K562 (cell line): ENCODE measurements around the gene SERPIND1.

ENCODE experiments used
- CAMTA2 ChIP-seq: fragments of 250-450 bp; sonication (Bioruptor Pico); conservative IDR thresholded peaks from 2 replicates; pipeline ENCODE4 v1.5.1; 2022
- ETV6 ChIP-seq, 3 experiments: fragments of 150-350 bp in 1 of 3; sonication (generic) in 1 of 3; formaldehyde crosslinking in 1 of 3; IDR thresholded peaks; 2 replicates each; pipeline versions ENCODE4 v1.6.1 to v1.8.0; 2014 to 2022; ENCODE audit warnings: borderline replicate concordance in 2 of 3, low read depth in 2 of 3, antibody characterized with exemption in 1 of 3, low read length in 1 of 3, mild to moderate bottlenecking in 1 of 3, missing genetic modification reagents in 1 of 3
- HCFC1 ChIP-seq: IDR thresholded peaks from 2 replicates; pipeline ENCODE4 v1.6.1; 2012; ENCODE audit warnings: low read depth, low read length, improper control_type of control experiment
- NR2C1 ChIP-seq, 2 experiments: fragments of 450-650 bp; IDR thresholded peaks; 2 replicates each; pipeline ENCODE4 v1.6.1; 2017; ENCODE audit warnings: mild to moderate bottlenecking in 2 of 2, antibody characterized with exemption in 1 of 2, inconsistent platforms in 1 of 2, missing compliant biosample characterization in 1 of 2, missing genetic modification characterization in 1 of 2
- POLR2A ChIP-seq: fragments of 450-650 bp; conservative IDR thresholded peaks from 2 replicates; pipeline ENCODE4 v1.6.1; 2016
- SMAD1 ChIP-seq: fragments of 150-350 bp; IDR thresholded peaks from 2 replicates; pipeline ENCODE4 v1.6.1; 2014; ENCODE audit warnings: low read length, low read depth; ENCODE audit not compliant: partially characterized antibody
- ZNF274 ChIP-seq: IDR thresholded peaks from 2 replicates; pipeline ENCODE4 v1.6.1; 2011; ENCODE audit warnings: low read depth, mild to moderate bottlenecking, low read length, moderate library complexity, borderline replicate concordance
- ZNF384 ChIP-seq: IDR thresholded peaks from 2 replicates; pipeline ENCODE4 v1.6.1; 2012; ENCODE audit warnings: low read depth, low read length, improper control_type of control experiment
- TF ChIP-seq, protein P1 (sequence below): fragments of 200-600 bp; sonication (generic); IDR thresholded peaks from one replicate; pipeline ENCODE4 v1.6.1; 2012; ENCODE audit warnings: mild to moderate bottlenecking, low read depth, low read length, inconsistent platforms
- TF ChIP-seq, protein P2 (sequence below), 2 experiments: IDR thresholded peaks; 2 replicates each; pipeline ENCODE4 v1.6.1; 2011; ENCODE audit warnings: borderline replicate concordance in 1 of 2, control low read depth in 1 of 2, low read depth in 1 of 2, low read length in 1 of 2, mild to moderate bottlenecking in 1 of 2, mixed read lengths in 1 of 2, moderate library complexity in 1 of 2; ENCODE audit not compliant: insufficient read depth in 1 of 2, insufficient read length in 1 of 2, poor library complexity in 1 of 2, severe bottlenecking in 1 of 2; ENCODE audit errors: extremely low read depth in 1 of 2
- TF ChIP-seq, protein P3 (sequence below): sonication (generic); IDR thresholded peaks from 2 replicates; pipeline ENCODE4 v1.6.1; 2016
- TF ChIP-seq, protein P4 (sequence below), 3 experiments: IDR thresholded peaks in 2 of 3; conservative IDR thresholded peaks in 1 of 3; 2 replicates each; pipeline ENCODE4 v1.5.1; 2011 to 2012; ENCODE audit warnings: low read length in 3 of 3, mild to moderate bottlenecking in 3 of 3, control low read depth in 2 of 3, improper control_type of control experiment in 1 of 3, inconsistent platforms in 1 of 3, low read depth in 1 of 3, mixed read lengths in 1 of 3, moderate library complexity in 1 of 3; ENCODE audit not compliant: insufficient read depth in 2 of 3
- TF ChIP-seq, protein P5 (sequence below): sonication (generic); formaldehyde crosslinking; IDR thresholded peaks from 2 replicates; pipeline ENCODE4 v1.8.0; 2022; ENCODE audit warnings: mild to moderate bottlenecking, missing genetic modification reagents

DNA sequence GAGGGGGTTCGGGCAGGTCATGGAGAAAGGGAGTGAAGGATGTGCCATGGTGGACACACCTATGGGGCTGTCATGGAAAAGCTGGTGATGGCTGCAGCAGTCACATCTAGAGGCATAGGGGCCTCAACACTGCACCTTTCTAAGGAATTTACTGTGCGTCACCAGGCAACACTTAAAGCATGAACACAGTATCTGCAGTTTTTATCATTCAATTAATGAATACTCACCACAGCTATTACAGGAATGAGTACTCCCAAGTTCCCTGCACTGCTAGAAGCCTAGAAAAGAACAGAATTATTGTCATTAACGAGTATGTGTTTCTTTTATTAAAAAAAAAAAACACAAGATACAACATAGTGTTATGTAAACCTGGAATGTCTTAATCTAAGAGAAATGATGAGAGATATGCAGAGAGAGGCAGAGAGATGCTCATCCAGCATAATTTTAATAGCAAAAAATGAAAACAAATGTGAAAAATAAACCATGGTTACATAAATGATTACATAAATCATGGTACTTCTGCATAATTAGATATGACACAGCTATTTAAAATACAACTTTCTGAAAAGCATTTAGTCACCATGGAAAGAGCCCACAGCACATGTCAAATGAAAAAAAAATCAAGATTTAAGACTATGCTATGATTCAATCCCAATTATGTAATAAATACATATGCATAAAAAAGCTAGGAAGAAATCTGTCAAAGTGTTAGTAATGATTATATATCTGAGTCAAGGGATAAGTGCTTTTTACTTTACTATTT is 19.2 kb downstream of the SERPIND1 start:
- TF ChIP-seq ZNF274 (no peak), POLR2A (no peak), CAMTA2 (CRISPR knock-in tag) (no peak), ZNF384 (no peak), HCFC1 (no peak), NR2C1 (IDR thresholded peaks at IDR 0.05) (no peak), NR2C1 (tag; IDR thresholded peaks at IDR 0.05) (no peak), SMAD1 (no peak), ETV6 (IDR thresholded peaks at IDR 0.05; ENCODE audit: borderline replicate concordance in 1 of 2, low read depth in 2 of 2, low read length in 1 of 2) (no peak), ETV6 (CRISPR knock-in tag; IDR thresholded peaks at IDR 0.05; ENCODE audit: borderline replicate concordance) (no peak)
- TF ChIP-seq, protein P1, sequence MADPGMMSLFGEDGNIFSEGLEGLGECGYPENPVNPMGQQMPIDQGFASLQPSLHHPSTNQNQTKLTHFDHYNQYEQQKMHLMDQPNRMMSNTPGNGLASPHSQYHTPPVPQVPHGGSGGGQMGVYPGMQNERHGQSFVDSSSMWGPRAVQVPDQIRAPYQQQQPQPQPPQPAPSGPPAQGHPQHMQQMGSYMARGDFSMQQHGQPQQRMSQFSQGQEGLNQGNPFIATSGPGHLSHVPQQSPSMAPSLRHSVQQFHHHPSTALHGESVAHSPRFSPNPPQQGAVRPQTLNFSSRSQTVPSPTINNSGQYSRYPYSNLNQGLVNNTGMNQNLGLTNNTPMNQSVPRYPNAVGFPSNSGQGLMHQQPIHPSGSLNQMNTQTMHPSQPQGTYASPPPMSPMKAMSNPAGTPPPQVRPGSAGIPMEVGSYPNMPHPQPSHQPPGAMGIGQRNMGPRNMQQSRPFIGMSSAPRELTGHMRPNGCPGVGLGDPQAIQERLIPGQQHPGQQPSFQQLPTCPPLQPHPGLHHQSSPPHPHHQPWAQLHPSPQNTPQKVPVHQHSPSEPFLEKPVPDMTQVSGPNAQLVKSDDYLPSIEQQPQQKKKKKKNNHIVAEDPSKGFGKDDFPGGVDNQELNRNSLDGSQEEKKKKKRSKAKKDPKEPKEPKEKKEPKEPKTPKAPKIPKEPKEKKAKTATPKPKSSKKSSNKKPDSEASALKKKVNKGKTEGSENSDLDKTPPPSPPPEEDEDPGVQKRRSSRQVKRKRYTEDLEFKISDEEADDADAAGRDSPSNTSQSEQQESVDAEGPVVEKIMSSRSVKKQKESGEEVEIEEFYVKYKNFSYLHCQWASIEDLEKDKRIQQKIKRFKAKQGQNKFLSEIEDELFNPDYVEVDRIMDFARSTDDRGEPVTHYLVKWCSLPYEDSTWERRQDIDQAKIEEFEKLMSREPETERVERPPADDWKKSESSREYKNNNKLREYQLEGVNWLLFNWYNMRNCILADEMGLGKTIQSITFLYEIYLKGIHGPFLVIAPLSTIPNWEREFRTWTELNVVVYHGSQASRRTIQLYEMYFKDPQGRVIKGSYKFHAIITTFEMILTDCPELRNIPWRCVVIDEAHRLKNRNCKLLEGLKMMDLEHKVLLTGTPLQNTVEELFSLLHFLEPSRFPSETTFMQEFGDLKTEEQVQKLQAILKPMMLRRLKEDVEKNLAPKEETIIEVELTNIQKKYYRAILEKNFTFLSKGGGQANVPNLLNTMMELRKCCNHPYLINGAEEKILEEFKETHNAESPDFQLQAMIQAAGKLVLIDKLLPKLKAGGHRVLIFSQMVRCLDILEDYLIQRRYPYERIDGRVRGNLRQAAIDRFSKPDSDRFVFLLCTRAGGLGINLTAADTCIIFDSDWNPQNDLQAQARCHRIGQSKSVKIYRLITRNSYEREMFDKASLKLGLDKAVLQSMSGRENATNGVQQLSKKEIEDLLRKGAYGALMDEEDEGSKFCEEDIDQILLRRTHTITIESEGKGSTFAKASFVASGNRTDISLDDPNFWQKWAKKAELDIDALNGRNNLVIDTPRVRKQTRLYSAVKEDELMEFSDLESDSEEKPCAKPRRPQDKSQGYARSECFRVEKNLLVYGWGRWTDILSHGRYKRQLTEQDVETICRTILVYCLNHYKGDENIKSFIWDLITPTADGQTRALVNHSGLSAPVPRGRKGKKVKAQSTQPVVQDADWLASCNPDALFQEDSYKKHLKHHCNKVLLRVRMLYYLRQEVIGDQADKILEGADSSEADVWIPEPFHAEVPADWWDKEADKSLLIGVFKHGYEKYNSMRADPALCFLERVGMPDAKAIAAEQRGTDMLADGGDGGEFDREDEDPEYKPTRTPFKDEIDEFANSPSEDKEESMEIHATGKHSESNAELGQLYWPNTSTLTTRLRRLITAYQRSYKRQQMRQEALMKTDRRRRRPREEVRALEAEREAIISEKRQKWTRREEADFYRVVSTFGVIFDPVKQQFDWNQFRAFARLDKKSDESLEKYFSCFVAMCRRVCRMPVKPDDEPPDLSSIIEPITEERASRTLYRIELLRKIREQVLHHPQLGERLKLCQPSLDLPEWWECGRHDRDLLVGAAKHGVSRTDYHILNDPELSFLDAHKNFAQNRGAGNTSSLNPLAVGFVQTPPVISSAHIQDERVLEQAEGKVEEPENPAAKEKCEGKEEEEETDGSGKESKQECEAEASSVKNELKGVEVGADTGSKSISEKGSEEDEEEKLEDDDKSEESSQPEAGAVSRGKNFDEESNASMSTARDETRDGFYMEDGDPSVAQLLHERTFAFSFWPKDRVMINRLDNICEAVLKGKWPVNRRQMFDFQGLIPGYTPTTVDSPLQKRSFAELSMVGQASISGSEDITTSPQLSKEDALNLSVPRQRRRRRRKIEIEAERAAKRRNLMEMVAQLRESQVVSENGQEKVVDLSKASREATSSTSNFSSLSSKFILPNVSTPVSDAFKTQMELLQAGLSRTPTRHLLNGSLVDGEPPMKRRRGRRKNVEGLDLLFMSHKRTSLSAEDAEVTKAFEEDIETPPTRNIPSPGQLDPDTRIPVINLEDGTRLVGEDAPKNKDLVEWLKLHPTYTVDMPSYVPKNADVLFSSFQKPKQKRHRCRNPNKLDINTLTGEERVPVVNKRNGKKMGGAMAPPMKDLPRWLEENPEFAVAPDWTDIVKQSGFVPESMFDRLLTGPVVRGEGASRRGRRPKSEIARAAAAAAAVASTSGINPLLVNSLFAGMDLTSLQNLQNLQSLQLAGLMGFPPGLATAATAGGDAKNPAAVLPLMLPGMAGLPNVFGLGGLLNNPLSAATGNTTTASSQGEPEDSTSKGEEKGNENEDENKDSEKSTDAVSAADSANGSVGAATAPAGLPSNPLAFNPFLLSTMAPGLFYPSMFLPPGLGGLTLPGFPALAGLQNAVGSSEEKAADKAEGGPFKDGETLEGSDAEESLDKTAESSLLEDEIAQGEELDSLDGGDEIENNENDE = no peak
- TF ChIP-seq, protein P2, sequence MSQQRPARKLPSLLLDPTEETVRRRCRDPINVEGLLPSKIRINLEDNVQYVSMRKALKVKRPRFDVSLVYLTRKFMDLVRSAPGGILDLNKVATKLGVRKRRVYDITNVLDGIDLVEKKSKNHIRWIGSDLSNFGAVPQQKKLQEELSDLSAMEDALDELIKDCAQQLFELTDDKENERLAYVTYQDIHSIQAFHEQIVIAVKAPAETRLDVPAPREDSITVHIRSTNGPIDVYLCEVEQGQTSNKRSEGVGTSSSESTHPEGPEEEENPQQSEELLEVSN (IDR thresholded peaks at IDR 0.05; ENCODE audit: borderline replicate concordance in 1 of 2, extremely low read depth in 1 of 2, insufficient read depth in 1 of 2, insufficient read length in 1 of 2, low read depth in 1 of 2, low read length in 1 of 2, poor library complexity in 1 of 2, severe bottlenecking in 1 of 2) = no peak
- TF ChIP-seq, protein P3, sequence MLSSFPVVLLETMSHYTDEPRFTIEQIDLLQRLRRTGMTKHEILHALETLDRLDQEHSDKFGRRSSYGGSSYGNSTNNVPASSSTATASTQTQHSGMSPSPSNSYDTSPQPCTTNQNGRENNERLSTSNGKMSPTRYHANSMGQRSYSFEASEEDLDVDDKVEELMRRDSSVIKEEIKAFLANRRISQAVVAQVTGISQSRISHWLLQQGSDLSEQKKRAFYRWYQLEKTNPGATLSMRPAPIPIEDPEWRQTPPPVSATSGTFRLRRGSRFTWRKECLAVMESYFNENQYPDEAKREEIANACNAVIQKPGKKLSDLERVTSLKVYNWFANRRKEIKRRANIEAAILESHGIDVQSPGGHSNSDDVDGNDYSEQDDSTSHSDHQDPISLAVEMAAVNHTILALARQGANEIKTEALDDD = no peak
- TF ChIP-seq, protein P4, sequence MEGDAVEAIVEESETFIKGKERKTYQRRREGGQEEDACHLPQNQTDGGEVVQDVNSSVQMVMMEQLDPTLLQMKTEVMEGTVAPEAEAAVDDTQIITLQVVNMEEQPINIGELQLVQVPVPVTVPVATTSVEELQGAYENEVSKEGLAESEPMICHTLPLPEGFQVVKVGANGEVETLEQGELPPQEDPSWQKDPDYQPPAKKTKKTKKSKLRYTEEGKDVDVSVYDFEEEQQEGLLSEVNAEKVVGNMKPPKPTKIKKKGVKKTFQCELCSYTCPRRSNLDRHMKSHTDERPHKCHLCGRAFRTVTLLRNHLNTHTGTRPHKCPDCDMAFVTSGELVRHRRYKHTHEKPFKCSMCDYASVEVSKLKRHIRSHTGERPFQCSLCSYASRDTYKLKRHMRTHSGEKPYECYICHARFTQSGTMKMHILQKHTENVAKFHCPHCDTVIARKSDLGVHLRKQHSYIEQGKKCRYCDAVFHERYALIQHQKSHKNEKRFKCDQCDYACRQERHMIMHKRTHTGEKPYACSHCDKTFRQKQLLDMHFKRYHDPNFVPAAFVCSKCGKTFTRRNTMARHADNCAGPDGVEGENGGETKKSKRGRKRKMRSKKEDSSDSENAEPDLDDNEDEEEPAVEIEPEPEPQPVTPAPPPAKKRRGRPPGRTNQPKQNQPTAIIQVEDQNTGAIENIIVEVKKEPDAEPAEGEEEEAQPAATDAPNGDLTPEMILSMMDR (IDR thresholded peaks at IDR 0.05 in 2 of 3, conservative IDR thresholded peaks at IDR 0.05 in 1 of 3; ENCODE audit: insufficient read depth in 2 of 3, low read depth in 1 of 3, low read length in 3 of 3) = no peak
- TF ChIP-seq, protein P5, sequence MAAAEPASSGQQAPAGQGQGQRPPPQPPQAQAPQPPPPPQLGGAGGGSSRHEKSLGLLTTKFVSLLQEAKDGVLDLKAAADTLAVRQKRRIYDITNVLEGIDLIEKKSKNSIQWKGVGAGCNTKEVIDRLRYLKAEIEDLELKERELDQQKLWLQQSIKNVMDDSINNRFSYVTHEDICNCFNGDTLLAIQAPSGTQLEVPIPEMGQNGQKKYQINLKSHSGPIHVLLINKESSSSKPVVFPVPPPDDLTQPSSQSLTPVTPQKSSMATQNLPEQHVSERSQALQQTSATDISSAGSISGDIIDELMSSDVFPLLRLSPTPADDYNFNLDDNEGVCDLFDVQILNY = no peak
